Suprapubic skin (tissue), 3 donors: Measurements from ENCODE around the gene TMEM50B.

Experiments used
- POLR2A ChIP-seq, 2 donors: fragments of 450-650 bp; IDR thresholded peaks; one replicate each; pipeline ENCODE4 v1.6.1; 2017; ENCODE audit warnings: antibody characterized with exemption in 2 of 2, mild to moderate bottlenecking in 2 of 2, moderate library complexity in 2 of 2
- TF ChIP-seq, protein P1 (sequence below), 2 donors: fragments of 200-600 bp in 1 of 2; fragments of 450-650 bp in 1 of 2; sonication (generic) in 1 of 2; IDR thresholded peaks; one replicate each; pipeline ENCODE4 v1.5.1; 2016 to 2019; ENCODE audit warnings: antibody characterized with exemption in 2 of 2, mild to moderate bottlenecking in 1 of 2, moderate library complexity in 1 of 2

DNA sequence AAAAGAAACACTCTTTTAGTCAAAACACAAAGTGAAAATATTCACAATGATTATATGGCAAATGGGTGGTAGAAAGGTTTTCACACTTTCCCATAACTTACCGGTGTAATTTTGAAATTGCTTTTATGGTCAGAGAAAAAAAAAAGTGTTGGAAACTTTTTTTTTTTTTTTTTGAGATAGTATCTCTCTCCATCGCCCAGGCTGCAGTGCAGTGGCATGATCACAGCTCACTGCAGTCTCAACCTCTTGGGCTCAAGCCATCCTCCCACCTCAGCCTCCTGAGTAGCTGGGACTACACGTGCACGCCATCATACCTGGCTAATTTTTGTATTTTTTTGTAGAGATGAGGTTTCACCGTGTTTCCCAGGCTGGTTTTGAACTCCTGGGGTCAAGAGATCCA is 73.3 kb downstream of the TMEM50B start:
- TF ChIP-seq POLR2A (IDR thresholded peaks at IDR 0.05) = no peak
- TF ChIP-seq, protein P1, sequence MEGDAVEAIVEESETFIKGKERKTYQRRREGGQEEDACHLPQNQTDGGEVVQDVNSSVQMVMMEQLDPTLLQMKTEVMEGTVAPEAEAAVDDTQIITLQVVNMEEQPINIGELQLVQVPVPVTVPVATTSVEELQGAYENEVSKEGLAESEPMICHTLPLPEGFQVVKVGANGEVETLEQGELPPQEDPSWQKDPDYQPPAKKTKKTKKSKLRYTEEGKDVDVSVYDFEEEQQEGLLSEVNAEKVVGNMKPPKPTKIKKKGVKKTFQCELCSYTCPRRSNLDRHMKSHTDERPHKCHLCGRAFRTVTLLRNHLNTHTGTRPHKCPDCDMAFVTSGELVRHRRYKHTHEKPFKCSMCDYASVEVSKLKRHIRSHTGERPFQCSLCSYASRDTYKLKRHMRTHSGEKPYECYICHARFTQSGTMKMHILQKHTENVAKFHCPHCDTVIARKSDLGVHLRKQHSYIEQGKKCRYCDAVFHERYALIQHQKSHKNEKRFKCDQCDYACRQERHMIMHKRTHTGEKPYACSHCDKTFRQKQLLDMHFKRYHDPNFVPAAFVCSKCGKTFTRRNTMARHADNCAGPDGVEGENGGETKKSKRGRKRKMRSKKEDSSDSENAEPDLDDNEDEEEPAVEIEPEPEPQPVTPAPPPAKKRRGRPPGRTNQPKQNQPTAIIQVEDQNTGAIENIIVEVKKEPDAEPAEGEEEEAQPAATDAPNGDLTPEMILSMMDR (IDR thresholded peaks at IDR 0.05) = no peak
